Smooth muscle cell (in vitro differentiated cells): ENCODE measurements around the gene GALNS. TPM values are rescaled to one million over a fixed set of nuclear protein-coding genes. Genes with fewer than 3 reads are reported as not detected.

ENCODE experiments used
- DNase-seq: peaks from one replicate; lab custom pipeline; 2025; ENCODE audit not compliant: unreplicated experiment; lab: John Stamatoyannopoulos, UW
- H2AFZ ChIP-seq: fragments of 200-600 bp; sonication (generic); 2 replicates; pipeline ENCODE4 v1.6.0; 2016; ENCODE audit warnings: antibody characterized with exemption, low read depth, mild to moderate bottlenecking
- H3F3A ChIP-seq: fragments of 200-600 bp; sonication (generic); 2 replicates; pipeline ENCODE4 v1.6.0; 2017; ENCODE audit warnings: antibody characterized with exemption, low read depth
- H3K27ac ChIP-seq: fragments of 200-600 bp; sonication (generic); 2 replicates; pipeline ENCODE4 v1.5.1; 2016; ENCODE audit warnings: low read depth, mild to moderate bottlenecking
- H3K27me3 ChIP-seq: fragments of 200-600 bp; sonication (generic); 2 replicates; pipeline ENCODE4 v1.6.1; 2016; ENCODE audit warnings: low read depth, mild to moderate bottlenecking
- H3K36me3 ChIP-seq: fragments of 200-600 bp; sonication (generic); 2 replicates; pipeline ENCODE4 v1.5.1; 2016; ENCODE audit warnings: low read depth
- H3K4me1 ChIP-seq: fragments of 200-600 bp; sonication (generic); 2 replicates; pipeline ENCODE4 v1.5.1; 2016; ENCODE audit warnings: low read depth
- H3K4me2 ChIP-seq: fragments of 200-600 bp; sonication (generic); 2 replicates; pipeline ENCODE4 v1.6.0; 2016; ENCODE audit warnings: mild to moderate bottlenecking
- H3K4me3 ChIP-seq: fragments of 200-600 bp; sonication (generic); 2 replicates; pipeline ENCODE4 v1.5.1; 2016; ENCODE audit warnings: mild to moderate bottlenecking
- H3K79me2 ChIP-seq: fragments of 200-600 bp; sonication (generic); 2 replicates; pipeline ENCODE4 v1.6.0; 2016; ENCODE audit warnings: low read depth, mild to moderate bottlenecking
- H3K9ac ChIP-seq: fragments of 200-600 bp; sonication (generic); 2 replicates; pipeline ENCODE4 v1.6.0; 2016; ENCODE audit warnings: low read depth
- H3K9me3 ChIP-seq: fragments of 200-600 bp; sonication (generic); replicated peaks from 2 replicates; pipeline ENCODE4 v1.5.1; 2016; ENCODE audit warnings: low read depth
- H4K20me1 ChIP-seq: fragments of 200-600 bp; sonication (generic); 2 replicates; pipeline ENCODE4 v1.6.0; 2016; ENCODE audit warnings: low read depth
- WGBS: methylation state at CpG from one replicate; pipeline ENCODE4 v1.1.7; 2016; ENCODE audit warnings: low lambda C conversion rate; 5-methylcytosine and 5-hydroxymethylcytosine counted together
- polyA plus RNA-seq: library from polyadenylated mRNA; unstranded; fragments of >200 nt; fragmentation: Nextera tagmentation; extraction: Ambion mirVana; gene quantifications from 2 replicates; pipeline ENCODE4 v1.2.1, GENCODE V29; 2016
- total RNA-seq: library from RNA; depleted of rRNA; stranded (reverse); fragments of >200 nt; gene quantifications from 2 replicates; pipeline ENCODE4 v1.2.3, GENCODE V29; 2014
- TF ChIP-seq, protein P1 (sequence below): fragments of 200-600 bp; sonication (generic); IDR thresholded peaks from 2 replicates; pipeline ENCODE4 v1.5.1; 2017; ENCODE audit warnings: borderline replicate concordance, mild to moderate bottlenecking, antibody characterized with exemption; ENCODE audit not compliant: insufficient read depth, poor library complexity, severe bottlenecking

GALNS gene
- total and polyA plus RNA-seq, 2 experiments from 2014 or later, result 20.8 to 21.3 TPM

- H3K9me3 ChIP-seq, result no peaks in the 10 kb centered on the region
- no peak for DNase-seq
- 99% methylated on average over 12 of the region's 13 CpGs for WGBS
Observed at GRCh38 chr16:88834670-88835069, 22.1 kb downstream of the GALNS start.

GRCh38 chr16:88833086-88833485 lies 23.7 kb downstream of the GALNS start:
- H3K4me1 ChIP-seq, result no peaks in the 10 kb centered on the region
- H2AFZ ChIP-seq, result no peak overlapping the region
- no peak overlapping the region for H3K4me2 ChIP-seq
- TF ChIP-seq, protein P1, sequence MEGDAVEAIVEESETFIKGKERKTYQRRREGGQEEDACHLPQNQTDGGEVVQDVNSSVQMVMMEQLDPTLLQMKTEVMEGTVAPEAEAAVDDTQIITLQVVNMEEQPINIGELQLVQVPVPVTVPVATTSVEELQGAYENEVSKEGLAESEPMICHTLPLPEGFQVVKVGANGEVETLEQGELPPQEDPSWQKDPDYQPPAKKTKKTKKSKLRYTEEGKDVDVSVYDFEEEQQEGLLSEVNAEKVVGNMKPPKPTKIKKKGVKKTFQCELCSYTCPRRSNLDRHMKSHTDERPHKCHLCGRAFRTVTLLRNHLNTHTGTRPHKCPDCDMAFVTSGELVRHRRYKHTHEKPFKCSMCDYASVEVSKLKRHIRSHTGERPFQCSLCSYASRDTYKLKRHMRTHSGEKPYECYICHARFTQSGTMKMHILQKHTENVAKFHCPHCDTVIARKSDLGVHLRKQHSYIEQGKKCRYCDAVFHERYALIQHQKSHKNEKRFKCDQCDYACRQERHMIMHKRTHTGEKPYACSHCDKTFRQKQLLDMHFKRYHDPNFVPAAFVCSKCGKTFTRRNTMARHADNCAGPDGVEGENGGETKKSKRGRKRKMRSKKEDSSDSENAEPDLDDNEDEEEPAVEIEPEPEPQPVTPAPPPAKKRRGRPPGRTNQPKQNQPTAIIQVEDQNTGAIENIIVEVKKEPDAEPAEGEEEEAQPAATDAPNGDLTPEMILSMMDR, result no peak
- H3K27me3 ChIP-seq, result no peaks in the 10 kb centered on the region
- H3K27ac ChIP-seq, result no peak overlapping the region
- no peaks in the 10 kb centered on the region for H3F3A ChIP-seq
- no peak for DNase-seq
- no peak overlapping the region for H3K4me3 ChIP-seq
- H3K36me3 ChIP-seq, result no peaks in the 10 kb centered on the region
- WGBS, result 98% methylated on average over 12 of the region's 13 CpGs
- H3K9me3 ChIP-seq, result no peaks in the 10 kb centered on the region
- H3K79me2 ChIP-seq, result no peaks in the 10 kb centered on the region
- H3K9ac ChIP-seq, result no peak overlapping the region
- no peaks in the 10 kb centered on the region for H4K20me1 ChIP-seq

More at GRCh38 chr16:88834670-88835069, 22.1 kb downstream of the GALNS start:
- Histone ChIP-seq H3F3A (no peaks in the 10 kb centered on the region), H3K4me3 (no peak overlapping the region), H3K79me2 (no peaks in the 10 kb centered on the region), H3K4me1 (no peaks in the 10 kb centered on the region), H3K27ac (no peak overlapping the region), H3K4me2 (no peak overlapping the region), H3K27me3 (no peaks in the 10 kb centered on the region), H3K9ac (no peak overlapping the region), H4K20me1 (no peaks in the 10 kb centered on the region), H3K36me3 (no peaks in the 10 kb centered on the region), H2AFZ (no peak overlapping the region)
- TF ChIP-seq, protein P1, result no peak

DNA sequence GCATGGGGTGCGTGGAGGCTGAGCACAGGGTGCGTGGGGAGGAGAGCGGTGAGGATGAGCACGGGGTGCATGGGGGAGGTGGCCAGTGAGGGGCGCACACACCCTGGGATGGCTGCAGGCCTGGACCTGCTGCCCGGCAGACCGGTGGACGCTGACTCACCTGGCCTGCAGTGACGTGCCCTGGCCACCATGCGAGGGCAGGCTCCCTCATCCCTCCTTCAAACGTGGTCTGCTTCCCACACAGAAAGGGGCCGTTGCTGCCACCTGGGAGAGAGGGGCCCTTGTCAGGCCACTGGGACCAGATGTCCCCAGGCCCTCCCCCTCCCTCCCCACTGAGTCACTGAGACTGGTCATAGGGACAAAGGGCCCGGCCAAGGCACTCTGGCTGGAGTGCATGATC lies 24.9 kb downstream of the GALNS start:
- Histone ChIP-seq H3K4me3 (no peak overlapping the region), H3K9me3 (no peaks in the 10 kb centered on the region), H3K79me2 (no peaks in the 10 kb centered on the region), H3K4me2 (no peak overlapping the region), H3F3A (no peaks in the 10 kb centered on the region), H2AFZ (no peak overlapping the region), H3K4me1 (no peaks in the 10 kb centered on the region), H3K27ac (no peak overlapping the region), H3K36me3 (no peaks in the 10 kb centered on the region), H3K27me3 (no peaks in the 10 kb centered on the region), H4K20me1 (no peaks in the 10 kb centered on the region), H3K9ac (no peak overlapping the region)
- DNase-seq, result no peak
- TF ChIP-seq, protein P1, result no peak
- 63% methylated on average over 5 of the region's 13 CpGs for WGBS

GRCh38 chr16:88830783-88831182 lies 26.0 kb downstream of the GALNS start:
- no peak overlapping the region for H3K27ac ChIP-seq
- 96% methylated on average over 14 of the region's 14 CpGs for WGBS
- no peaks in the 10 kb centered on the region for H3K79me2 ChIP-seq
- H3F3A ChIP-seq, result no peaks in the 10 kb centered on the region
- no peak overlapping the region for H3K4me3 ChIP-seq
- no peaks in the 10 kb centered on the region for H3K36me3 ChIP-seq
- TF ChIP-seq, protein P1, result no peak
- no peaks in the 10 kb centered on the region for H3K4me1 ChIP-seq
- H3K9me3 ChIP-seq, result no peaks in the 10 kb centered on the region
- H3K9ac ChIP-seq, result no peak overlapping the region
- H3K27me3 ChIP-seq, result no peaks in the 10 kb centered on the region
- no peak for DNase-seq
- no peak overlapping the region for H3K4me2 ChIP-seq
- H2AFZ ChIP-seq, result no peak overlapping the region
- H4K20me1 ChIP-seq, result no peaks in the 10 kb centered on the region
